Ramos (cell line): ENCODE data around the gene PKDREJ.

ENCODE experiments used
- in situ Hi-C: fragments of 300-500 bp; cut with MboI; formaldehyde crosslinking; loops from one replicate; pipeline ENCODE4 v1.14.3; 2022; ENCODE audit warnings: low sequenced_read_pairs; ENCODE audit not compliant: unreplicated experiment

PKDREJ gene

GRCh38 chr22:46212195-46212594 lies 50.9 kb downstream of the PKDREJ start:
- in situ Hi-C loops, result no loop called here

- in situ Hi-C loops, result no loop called here
Observed at GRCh38 chr22:46209262-46209661, 53.9 kb downstream of the PKDREJ start.
